IPS DF 19.7 (cell line): Measurements from ENCODE around the gene CLASP1.
"Not testable (repeated sequence)": the region's sequence is repeated elsewhere in the genome, so short reads cannot be mapped to it uniquely, and the experiment has no call there.

Experiments
- DNase-seq: peaks from one replicate; pipeline ENCODE4 v3.0.0-alpha.2; 2013; ENCODE audit warnings: low read depth, low spot score

The CLASP1 gene

DNA sequence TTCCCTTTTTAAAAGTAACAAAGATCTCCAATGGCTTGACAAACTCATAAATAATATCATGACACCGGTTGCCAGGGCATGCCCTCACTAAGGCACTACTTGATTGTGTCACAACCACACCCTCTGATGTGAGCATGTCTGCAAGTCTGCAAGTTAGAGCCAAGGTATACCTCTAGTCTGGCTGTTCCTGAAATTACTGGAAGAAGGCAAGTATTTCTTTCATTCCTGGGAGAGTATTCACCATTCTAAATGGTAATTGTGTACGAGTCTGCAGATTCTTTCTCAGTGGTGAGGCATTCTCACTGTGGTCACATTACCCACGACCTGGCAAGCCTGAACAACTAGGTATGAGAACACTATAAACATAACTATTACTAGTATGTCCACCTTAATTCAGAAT, 144.3 kb downstream of the CLASP1 start:
- no peak for DNase-seq

DNA sequence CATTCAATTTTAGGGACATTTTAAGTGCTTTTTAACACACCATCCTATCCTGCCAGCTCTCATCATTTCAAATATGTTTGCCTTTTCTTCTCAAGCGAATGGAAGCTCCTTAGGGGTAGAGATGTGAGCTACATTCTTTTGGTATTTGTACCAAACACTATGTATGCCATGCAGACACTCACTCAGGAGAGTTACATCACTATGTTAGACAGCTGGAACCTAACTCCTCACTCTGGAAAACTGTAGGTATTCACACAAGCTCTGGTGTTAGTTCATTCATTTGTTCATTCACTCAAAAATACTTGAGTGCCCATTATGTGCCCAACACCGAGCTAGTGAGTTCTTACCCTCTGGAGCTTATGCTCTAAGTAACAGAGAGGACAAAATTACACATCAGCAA, 144.9 kb downstream of the CLASP1 start:
- DNase-seq, result no peak

DNA sequence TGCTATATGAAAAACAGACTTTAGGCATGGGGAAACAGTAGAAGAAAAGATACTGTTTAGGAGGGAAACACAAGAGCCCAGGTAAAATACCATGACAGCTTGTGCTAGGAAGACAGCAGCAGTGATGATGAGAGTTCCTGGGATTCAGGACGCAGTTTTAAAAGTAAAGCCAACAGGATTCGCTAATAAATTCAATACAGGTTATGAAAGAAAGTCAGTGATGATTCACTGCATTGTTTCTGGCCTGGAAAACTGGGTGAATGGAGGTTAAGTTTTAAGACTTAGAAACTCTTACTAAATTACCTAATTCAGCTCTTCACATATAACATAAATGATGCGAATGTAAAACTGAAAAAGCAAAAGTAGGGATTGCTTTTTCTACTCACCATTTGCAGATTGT, 146.5 kb downstream of the CLASP1 start:
- DNase-seq, result no peak

DNA sequence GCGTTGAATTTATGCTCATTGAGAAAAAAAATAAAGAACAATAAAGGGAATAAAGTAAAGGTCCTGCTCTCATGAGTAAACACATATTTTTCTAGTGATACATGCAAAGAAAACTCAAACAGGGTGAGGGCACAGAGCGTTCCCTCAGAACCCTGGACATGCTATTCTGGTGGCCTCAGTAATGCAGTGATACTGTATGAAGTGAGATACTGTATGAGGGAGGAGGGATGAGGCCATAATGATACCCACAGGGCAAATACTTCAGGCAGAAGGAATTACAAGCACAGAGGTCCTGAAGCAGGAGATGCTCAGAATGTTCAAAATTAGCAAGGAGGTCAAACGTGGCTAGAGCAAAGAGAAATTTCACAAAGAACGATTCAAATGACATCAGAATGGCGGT, 147.0 kb downstream of the CLASP1 start:
- no peak for DNase-seq

- DNase-seq, result no peak
Measured at GRCh38 chr2:121501554-121501953, 147.7 kb downstream of the CLASP1 start.

DNA sequence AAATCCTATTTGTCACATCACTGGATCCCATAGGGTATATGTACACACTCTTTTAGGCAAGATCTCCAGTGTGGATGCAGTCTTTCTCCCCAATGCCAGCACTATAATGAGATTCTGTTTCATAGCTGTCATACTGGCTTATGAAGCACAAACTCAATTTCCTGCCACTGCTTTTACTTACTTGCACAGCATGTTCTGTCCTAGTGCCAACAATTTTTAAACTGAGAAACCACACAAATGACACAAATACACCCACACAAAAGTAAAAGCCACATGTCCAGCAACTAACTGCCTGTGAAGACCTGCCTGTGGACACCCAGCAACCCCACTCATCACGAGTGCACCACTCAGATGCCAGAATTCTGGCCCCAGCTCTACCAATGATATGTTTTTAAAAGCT, 148.2 kb downstream of the CLASP1 start:
- no peak for DNase-seq

DNA sequence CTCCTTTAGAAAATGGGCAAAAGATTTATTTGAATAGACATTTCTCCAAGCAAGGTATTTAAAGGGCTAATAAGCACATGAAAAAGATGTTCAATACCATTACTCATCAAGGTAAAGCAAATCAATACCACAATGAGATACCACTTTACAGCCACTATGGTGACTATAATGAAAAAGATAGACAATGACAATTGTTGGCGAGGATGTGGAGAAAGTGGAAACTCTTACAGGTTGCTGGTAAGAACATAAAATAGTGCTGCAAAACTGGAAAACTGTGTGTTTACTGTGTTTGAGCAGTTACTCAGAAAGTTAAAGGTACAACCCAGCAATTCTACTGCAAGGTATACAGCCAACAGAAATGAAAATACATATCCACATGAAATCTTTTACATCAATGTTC, 150.5 kb downstream of the CLASP1 start:
- no peak for DNase-seq

DNA sequence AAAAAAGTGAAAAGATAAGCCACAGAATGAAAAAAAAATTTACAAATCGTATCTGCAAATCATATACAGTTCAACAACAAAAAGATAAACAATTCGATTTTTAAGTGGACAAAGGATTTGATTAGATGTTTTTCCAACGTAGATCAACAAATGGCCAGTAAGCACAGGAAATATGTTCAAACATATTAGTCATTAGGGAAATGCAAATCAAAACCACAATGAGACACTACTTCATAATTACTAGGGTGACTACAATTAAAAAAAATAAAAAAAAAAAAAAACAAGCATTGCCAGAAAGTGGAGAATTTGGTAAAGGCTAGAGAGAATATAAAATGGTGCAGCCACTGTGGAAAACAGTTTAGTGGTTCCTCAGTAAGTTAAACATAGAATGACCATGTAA, 156.9 kb downstream of the CLASP1 start:
- DNase-seq, result no peak

- DNase-seq, result no peak
Measured at GRCh38 chr2:121491518-121491917, 157.7 kb downstream of the CLASP1 start.

DNA sequence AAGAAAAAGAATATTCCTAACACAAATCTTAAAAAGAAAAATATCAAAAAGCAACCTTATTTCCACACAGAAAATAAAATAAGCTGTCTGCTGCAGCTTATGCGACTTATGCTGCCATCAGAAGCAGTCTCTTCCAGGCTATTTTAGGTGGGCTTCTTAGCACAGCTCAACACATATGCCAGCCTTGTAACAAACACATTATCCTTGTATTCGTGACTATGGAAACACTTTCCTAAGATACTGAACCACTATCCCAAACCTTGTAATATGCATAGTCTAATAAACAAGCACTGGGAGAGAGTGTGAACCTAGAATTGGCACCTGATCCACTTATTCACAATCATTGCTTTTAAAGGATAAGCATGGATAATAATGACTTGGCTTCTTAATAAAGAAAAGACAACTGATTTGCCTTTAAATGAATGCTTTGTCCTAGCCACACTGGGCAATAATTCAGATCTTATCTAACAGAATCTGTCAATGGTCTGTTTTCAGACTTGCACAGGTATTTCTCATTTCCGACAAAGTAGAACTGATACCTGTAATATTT, 158.6 kb downstream of the CLASP1 start:
- DNase-seq, result no peak

GRCh38 chr2:121489911-121490583, 159.2 kb downstream of the CLASP1 start:
- DNase-seq, result no peak

DNA sequence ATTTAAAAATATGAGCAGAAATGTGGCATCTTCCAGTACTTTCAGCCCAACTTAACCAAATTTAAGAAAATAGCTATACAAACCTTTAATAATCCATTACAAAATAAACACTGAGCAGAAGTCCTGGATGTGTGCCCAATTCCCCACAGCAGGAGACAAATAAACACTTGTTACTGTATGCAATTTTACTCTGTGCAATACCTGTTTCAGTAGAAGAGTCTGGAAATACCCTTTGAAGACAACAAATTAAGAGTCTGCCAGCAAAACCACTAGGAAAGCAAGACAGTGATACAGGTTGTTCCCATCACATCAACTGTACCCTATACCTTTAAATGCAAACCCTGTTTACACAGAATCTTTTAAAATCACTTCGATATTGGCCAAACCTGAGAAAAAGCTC, 160.0 kb downstream of the CLASP1 start:
- no peak for DNase-seq

GRCh38 chr2:121486191-121486790, 163.0 kb downstream of the CLASP1 start:
- DNase-seq, result no peak

DNA sequence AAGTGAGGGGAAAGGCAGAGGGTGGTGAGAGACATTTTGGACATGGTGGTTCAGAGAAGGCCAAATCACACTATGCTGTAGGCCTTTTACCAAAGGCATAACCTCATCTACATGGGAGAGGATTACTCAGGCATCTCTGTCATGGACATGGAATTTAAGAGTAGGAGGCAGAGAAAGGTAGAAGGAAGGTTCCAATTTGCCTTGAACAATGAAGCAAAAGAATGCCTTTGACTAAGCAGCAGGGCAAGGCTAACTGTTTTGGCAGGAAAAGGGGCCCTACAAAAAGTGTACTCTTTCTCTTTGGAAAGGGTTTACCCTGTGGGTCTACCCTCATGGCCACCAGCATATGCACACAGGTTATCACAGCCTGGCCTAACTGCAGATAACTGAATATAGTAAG, 164.2 kb downstream of the CLASP1 start:
- no peak for DNase-seq

DNA sequence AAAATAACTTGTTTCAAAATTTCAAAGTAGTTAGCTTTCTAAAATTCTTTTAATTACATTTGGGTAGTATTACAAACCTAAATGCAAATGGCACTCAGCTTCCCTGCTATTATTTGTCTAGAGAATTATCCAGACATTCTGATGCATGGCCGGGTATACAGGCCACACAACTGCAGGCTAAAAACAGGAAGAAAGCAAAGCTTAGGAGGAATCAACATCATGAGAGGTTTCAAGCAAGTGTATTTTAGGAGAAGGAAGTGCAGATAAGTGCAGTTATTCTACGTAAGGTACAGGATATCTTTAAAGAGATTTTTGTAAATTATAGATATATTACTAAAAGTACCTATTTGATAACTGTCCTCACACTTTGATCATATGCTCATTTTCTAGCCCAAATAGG, 165.4 kb downstream of the CLASP1 start:
- no peak for DNase-seq

GRCh38 chr2:121483021-121483420, 166.2 kb downstream of the CLASP1 start:
- no peak for DNase-seq

DNA sequence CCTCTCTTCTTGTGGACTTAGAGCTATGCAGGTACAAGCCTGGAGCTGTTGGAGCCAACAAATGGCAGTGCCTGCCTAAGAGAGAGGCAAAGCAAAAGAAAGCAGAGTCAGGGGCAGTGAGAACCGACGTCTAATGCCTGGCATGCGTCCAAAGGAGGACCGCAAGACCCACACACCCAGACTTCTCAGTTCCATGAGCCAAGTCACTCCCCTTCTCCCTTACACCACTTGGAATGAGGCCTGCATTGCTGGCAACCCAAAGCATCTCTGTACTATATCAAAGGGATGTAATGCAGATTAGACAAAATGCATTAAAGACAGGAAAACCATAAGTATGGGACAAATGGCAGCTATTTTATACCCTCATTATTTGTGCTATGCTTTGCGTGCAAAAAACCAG, 168.4 kb downstream of the CLASP1 start:
- no peak for DNase-seq

GRCh38 chr2:121479882-121480522, 169.3 kb downstream of the CLASP1 start:
- DNase-seq, result no peak

- no peak for DNase-seq
Measured at GRCh38 chr2:121478996-121479745, 170.1 kb downstream of the CLASP1 start.

DNA sequence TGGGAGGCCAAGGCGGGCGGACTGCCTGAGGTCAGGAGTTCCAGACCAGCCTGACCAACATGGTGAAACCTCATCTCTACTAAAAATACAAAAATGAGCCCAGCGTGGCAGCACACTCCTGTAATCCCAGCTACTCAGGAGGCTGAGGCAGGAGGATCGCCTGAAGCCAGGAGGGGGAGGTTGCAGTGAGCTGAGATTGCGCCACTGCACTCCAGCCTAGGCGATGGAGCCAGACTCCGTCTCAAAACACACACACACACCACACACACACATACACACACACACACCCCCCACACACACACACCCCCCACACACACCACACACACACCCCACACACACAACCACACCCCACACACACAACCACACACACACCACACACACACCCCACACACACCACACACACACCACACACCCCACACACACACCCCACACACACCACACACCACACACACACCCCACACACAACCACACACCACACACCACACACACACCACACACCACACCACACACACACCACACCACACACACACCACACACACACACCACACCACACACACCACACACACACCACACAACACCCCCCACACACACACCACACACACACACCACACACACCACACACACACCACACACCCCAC, 170.8 kb downstream of the CLASP1 start:
- DNase-seq, result not testable (repeated sequence)

DNA sequence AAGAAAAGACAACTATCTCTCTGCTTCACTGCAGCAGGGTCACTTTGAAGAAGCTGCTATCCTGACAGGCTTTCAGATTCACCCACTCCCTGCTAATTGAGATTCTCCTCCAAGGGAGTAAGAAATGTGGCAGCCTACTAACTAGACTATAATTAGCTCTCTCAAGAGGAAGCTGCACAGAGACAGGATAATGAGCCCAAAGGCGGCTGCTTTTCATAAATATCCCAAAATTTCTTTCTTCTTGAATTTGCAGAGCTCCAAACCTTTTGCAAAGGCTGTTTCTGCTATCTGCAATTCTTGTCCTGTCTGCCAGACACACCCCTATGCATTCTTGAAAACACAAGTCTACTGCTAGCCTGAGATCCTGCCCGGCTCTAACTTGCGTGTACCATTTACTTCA, 172.6 kb downstream of the CLASP1 start:
- no peak for DNase-seq
